ENCODE results near the gene ZNF415. TPM values are rescaled to one million over a fixed set of nuclear protein-coding genes. Genes with fewer than 3 reads are reported as not detected.

ZNF415 gene
- total RNA-seq, 1 experiment from 2014 or later: 10.6 TPM

Other genes starting within 250 kb of the ZNF415 start
- gene ZNF320, start 235.3 kb downstream of the ZNF415 start, total RNA-seq (2014; rRNA removed; shearing (Covaris generic)): 11.4 and 15.3 TPM in 2 replicates
- 6.8 TPM in 2 replicates for gene ZNF888, start 209.5 kb downstream of the ZNF415 start, total RNA-seq (2014; rRNA removed; shearing (Covaris generic))
- gene ZNF816, start 170.0 kb downstream of the ZNF415 start, total RNA-seq (2014; rRNA removed; shearing (Covaris generic)): 10.4 and 12.3 TPM in 2 replicates
- gene ERVV-1, start 119.0 kb downstream of the ZNF415 start, total RNA-seq (2014; rRNA removed; shearing (Covaris generic)): not detected in 2 replicates
- gene ERVV-2, start 88.2 kb downstream of the ZNF415 start, total RNA-seq (2014; rRNA removed; shearing (Covaris generic)): not detected in 2 replicates
- 23.0 and 26.9 TPM in 2 replicates for gene ZNF160, start 29.5 kb downstream of the ZNF415 start, total RNA-seq (2014; rRNA removed; shearing (Covaris generic))
- 15.5 and 17.5 TPM in 2 replicates for gene ZNF347, start 26.1 kb upstream of the ZNF415 start, total RNA-seq (2014; rRNA removed; shearing (Covaris generic))
- gene ZNF665, start 60.4 kb upstream of the ZNF415 start, total RNA-seq (2014; rRNA removed; shearing (Covaris generic)): 2.6 and 2.9 TPM in 2 replicates
- gene ZNF677, start 122.0 kb upstream of the ZNF415 start, total RNA-seq (2014; rRNA removed; shearing (Covaris generic)): 12.1 and 13.1 TPM in 2 replicates
- not detected in 2 replicates for gene VN1R2, start 125.4 kb upstream of the ZNF415 start, total RNA-seq (2014; rRNA removed; shearing (Covaris generic))
- not detected in 2 replicates for gene VN1R4, start 134.8 kb upstream of the ZNF415 start, total RNA-seq (2014; rRNA removed; shearing (Covaris generic))
- gene ZNF845, start 200.8 kb upstream of the ZNF415 start, total RNA-seq (2014; rRNA removed; shearing (Covaris generic)): 13.6 TPM in 2 replicates
- gene ZNF525, start 232.8 kb upstream of the ZNF415 start, total RNA-seq (2014; rRNA removed; shearing (Covaris generic)): 12.2 and 14.7 TPM in 2 replicates